Stimulated activated CD4-positive, alpha-beta T cell treated with anti-CD3 and anti-CD28 coated beads, Interleukin-12 subunit alpha, Interleukin-12 subunit beta, amount 100 ng/mL, for 48 hours (primary cell): ENCODE measurements around the gene DAPK2.
A peak's percentile ranks its signal among the peaks of the same experiment; 100 is the strongest.

Experiments
- DNase-seq, 3 donors: peaks; one replicate each; pipeline ENCODE4 v3.0.0-alpha.2; 2020; ENCODE audit warnings: low read depth in 2 of 3, low spot score in 1 of 3

The DAPK2 gene

DNA sequence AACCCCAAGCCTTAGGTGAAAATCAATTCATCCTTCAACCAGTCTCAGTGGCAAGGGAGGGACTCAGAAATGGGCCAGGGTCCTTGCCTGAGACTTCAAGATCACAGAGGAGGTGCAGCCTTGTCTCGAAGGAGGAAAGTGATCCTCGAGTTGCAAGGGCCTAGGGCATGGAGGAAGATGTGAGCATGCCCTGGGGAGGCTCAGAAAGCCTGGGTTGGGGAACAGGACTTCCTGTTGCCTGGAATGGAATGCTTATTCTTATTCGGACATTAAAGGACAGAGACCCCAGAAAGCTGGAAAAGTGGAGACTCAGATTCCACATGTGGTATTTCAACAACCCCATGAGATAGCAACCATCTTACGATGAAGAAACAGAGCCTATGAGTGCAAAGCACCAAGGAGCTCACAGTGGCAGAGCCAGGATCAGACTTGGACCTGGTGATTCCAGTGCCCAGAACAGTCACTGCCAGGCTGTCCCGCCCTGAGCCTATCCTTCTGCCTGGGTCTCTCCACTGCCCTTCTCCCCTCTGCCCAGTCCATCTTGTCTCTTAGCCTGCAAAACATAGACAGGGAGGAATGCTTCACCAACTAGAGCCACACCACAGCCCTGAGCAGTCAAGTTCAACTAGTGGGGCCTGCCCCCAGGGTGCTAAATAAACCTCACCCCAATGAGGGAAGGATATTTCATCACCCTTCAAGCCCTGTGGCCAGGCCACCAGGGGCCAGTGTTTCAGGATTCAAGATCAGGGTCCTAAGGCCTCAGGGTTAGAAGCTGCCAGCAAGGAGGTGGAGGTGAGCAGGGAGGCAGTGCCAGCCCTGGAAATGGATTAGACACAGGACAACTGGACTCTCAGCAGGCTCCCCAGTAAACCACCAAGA, 21.9 kb downstream of the DAPK2 start:
- no peak for DNase-seq

- no peak for DNase-seq
Observed at GRCh38 chr15:64023220-64023619, 23.1 kb downstream of the DAPK2 start.

GRCh38 chr15:64022571-64022970, 23.7 kb downstream of the DAPK2 start:
- DNase-seq = no peak

- no peak for DNase-seq
Observed at GRCh38 chr15:64019764-64020163, 26.5 kb downstream of the DAPK2 start.

DNA sequence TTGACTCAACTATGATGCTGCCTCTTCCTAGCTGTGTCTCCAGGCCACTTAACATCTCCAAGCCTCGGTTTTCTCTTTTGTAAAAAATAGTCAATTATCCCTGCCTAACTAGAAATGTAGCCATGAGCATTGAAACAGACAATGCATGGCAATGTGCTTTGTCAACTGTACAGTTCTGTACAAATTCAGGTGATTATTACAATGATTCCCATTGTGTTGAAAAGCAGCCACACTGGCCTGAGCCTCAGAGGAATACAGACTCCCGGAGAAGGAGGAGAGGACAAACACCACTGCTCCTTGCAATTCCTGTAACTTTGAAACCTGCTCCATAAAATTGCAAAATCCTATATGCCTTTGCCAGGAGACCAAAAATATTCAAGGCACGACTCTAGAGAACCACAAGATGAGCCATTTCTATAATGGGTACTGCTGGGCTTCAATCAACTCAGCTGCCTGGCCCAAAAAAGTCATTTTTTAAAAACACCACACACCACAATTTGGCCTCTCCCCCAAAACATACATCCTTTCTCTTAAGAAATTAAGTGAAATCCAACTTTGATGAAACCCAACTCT, 28.6 kb downstream of the DAPK2 start:
- DNase-seq = no peak

DNA sequence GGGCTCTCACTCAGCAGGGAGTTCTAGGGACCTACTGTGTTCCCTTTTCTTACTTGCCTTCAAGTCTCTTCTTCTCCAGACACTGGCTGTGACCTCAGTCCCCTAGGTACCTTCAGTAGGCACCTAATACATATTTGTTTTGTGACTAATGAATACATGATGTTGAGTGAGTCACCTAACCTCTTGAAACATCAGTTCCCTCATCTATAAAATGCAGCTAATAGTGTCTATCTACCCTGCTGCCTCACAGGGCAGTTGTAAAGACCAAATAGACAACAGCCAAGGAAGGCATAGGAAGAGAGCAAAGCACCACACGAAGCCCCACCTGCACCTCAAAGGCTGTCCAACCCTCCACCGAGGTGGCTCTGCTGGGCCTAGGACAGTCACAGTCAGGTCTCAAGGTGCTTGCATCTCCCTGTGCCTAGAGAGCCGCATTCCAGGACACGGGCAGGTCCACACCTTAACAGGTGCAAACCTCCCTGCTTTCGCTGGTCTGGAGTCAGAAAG, 29.1 kb downstream of the DAPK2 start:
- no peak for DNase-seq

GRCh38 chr15:64016257-64016656, 30.0 kb downstream of the DAPK2 start:
- DNase-seq = no peak

- DNase-seq = no peak
Observed at GRCh38 chr15:64014995-64015394, 31.3 kb downstream of the DAPK2 start.

- DNase-seq = no peak
Observed at GRCh38 chr15:64013179-64014062, 32.9 kb downstream of the DAPK2 start.

- DNase-seq = no peak
Observed at GRCh38 chr15:64011736-64012135, 34.5 kb downstream of the DAPK2 start.

DNA sequence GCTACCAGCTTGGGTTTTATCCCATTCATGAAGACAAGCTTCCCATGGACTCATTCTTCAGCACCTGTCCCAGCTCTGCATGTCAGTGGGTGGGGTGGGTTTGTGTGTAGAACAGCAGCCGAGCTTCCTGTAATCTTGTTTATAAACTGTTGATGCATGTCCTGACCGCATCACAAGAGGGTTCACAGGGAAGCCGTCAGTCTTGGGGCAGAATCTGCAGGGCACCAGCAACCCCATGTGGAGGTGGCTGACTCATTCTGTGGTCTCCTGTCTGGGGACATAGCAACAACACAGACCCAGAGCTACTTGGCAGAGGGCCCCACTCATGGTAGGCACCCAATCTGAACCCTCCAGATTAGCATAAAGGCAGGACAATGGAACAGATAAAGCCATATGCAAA, 35.6 kb downstream of the DAPK2 start:
- DNase-seq = peak; percentile 72 to 79 (median 76)

DNA sequence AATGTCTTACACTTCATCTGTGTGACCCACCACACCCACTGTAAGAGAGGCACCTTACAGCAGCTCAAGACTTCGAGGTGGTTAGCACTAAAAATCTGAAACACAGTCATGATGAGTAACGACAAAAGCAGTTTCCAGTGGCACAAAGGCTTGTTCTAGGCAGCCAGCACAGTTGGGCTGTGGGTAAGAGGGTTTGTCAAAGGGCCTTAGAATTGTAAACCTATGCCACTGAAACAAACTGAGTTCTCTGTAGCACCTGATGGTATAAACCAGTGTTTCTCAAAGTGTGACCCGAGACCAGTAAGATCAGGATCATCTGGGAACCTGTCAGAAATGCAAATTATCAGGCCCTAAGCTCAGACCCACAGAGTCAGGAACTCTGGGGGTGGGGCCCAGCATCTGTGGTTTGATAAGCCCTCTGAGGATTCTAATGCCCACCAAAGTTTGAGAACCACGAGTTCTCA, 36.5 kb downstream of the DAPK2 start:
- peak; percentile 33 to 46 (median 45) for DNase-seq

DNA sequence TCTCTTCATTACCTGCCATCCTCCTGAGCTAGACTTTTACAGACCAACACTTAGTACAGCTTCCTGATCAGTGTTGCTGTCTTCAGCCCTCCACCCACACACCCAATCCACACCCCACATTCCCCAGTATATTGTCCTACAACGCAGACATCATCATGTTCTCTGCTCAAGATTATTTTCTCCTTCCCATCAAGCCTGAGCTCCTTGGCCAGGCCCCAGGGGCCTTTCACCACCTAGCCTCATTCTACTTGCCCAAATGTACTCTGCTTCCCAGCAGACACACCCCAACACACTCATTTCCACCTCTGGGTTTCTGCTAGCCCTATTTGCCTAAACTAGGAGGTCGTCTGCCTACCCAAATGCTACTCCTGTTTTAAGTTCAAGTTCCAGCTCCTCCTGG, 37.0 kb downstream of the DAPK2 start:
- DNase-seq = no peak

DNA sequence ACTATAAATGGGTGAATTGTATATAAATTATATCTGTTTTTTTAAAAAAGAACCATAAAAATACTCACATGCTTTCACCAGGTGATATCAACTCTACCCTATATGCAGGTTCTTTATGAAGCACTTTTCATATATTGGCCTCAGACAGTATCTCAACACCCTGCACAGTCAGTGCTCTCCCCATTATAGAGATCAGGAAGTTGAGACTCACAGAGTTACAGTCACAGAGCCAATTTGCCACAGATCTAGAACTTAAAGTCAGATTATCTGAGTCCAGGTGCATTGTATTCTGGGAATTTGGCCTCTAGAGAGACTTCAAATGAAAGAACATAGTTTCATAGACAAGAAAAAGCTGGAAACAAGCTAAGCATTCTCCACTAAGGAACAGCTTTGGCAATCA, 38.1 kb downstream of the DAPK2 start:
- DNase-seq = no peak

DNA sequence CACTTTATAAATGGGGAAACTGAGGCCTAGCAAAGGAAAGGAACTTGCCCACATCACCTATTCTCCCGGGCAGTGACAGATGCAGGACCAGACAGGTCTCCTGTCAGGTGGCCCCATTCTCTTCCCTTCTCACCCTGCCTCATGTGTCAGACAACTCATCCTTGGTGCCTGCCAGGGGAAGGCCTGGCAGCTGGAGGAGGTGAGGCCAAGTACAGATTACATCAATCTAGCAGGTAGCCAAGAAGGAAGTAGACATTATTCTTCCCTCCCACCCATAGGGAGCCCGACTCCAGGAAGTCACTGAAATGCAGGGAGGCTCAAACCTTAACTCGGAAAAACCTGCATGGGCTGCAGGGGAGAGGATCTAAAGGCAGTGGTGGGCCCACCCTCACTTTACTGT, 39.6 kb downstream of the DAPK2 start:
- DNase-seq = no peak

DNA sequence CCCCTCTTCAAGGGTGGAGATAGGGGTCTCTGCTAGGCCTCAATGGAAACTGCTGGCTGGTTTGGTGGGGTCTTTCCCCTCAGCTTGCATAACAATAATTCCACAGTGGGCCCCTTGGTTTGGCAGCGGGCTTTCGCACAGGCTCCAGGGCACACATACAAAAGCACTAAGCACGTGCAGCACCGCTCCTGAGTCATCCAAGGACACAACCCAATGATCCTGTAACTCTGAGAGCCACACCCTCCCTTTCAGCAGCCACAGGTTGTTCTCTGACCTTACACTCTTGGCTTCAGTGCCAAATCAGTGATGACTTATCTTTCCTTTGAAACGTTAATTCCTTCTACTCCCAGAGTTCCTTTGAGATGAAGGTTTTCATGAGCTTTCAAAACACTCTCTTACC, 41.7 kb downstream of the DAPK2 start:
- DNase-seq = no peak

GRCh38 chr15:64004056-64004455, 42.2 kb downstream of the DAPK2 start:
- no peak for DNase-seq

DNA sequence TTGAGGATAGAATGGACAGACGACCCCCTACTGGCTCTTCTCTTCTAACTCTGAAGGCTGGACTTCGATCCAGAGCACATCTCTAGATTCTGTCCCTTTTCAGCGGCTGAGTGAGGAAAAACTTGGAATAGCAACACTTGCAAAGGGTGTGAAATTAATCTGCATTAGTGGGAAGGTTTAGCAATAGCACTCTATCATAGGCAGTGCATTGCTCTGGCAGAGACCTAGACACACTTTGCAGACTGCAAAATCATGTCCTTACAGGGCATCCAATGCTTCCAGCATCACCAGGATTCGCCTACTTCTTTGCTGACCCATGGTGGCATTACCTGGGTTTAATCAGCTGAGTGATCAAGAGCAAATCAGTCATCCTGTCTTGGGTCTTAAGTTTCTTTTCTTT, 43.1 kb downstream of the DAPK2 start:
- DNase-seq = no peak

GRCh38 chr15:64001148-64001547, 45.1 kb downstream of the DAPK2 start:
- DNase-seq = no peak

- DNase-seq = no peak
Observed at GRCh38 chr15:64000183-64000951, 45.9 kb downstream of the DAPK2 start.

- no peak for DNase-seq
Observed at GRCh38 chr15:63999177-63999576, 47.1 kb downstream of the DAPK2 start.
